HCT116 (cell line): ENCODE measurements around the gene MAN2B2.

Source experiments
- CEBPB ChIP-seq: IDR thresholded peaks from 2 replicates; pipeline ENCODE4 v1.6.1; 2012; ENCODE audit warnings: low read depth
- EZH2 ChIP-seq: fragments of 200-600 bp; sonication (generic); IDR thresholded peaks from 2 replicates; pipeline ENCODE4 v1.6.1; 2017; ENCODE audit warnings: antibody characterized with exemption, mixed run types
- POLR2A ChIP-seq: IDR thresholded peaks from 2 replicates; pipeline ENCODE4 v1.7.0; 2011; ENCODE audit warnings: borderline replicate concordance; ENCODE audit not compliant: insufficient read depth, insufficient read length; ENCODE audit errors: extremely low read depth
- SP1 ChIP-seq: IDR thresholded peaks from 2 replicates; pipeline ENCODE4 v1.6.1; 2012; ENCODE audit warnings: low read depth

- TF ChIP-seq EZH2 (no peak), CEBPB (no peak), POLR2A (no peak), SP1 (no peak)
These were observed 90.3 kb downstream of the MAN2B2 start for GRCh38 chr4:6665320-6665654.
